K562 (cell line): ENCODE measurements around the gene CHST12. TPM values are rescaled to one million over a fixed set of nuclear protein-coding genes. Genes with fewer than 3 reads are reported as not detected.

Experiments
- ETV5 ChIP-seq: sonication (generic); formaldehyde crosslinking; IDR thresholded peaks from 2 replicates; pipeline ENCODE4 v1.4.0; 2020; ENCODE audit warnings: low read depth, mild to moderate bottlenecking, missing genetic modification reagents
- FOXP1 ChIP-seq: sonication (generic); formaldehyde crosslinking; IDR thresholded peaks from 2 replicates; pipeline ENCODE4 v1.8.0; 2022; ENCODE audit warnings: mild to moderate bottlenecking, missing genetic modification reagents
- GTF2F1 ChIP-seq: IDR thresholded peaks from 2 replicates; pipeline ENCODE4 v1.6.1; 2011; ENCODE audit warnings: low read depth, low read length, improper control_type of control experiment
- MBD2 ChIP-seq: sonication (generic); IDR thresholded peaks from 2 replicates; pipeline ENCODE4 v1.6.1; 2016; ENCODE audit warnings: low read depth, borderline replicate concordance
- MTA3 ChIP-seq: fragments of 450-650 bp; formaldehyde crosslinking; IDR thresholded peaks from 2 replicates; pipeline ENCODE4 v1.6.1; 2017; ENCODE audit warnings: mild to moderate bottlenecking, borderline replicate concordance
- SIN3A ChIP-seq, 2 experiments: fragments of 150-350 bp in 1 of 2; IDR thresholded peaks; 2 replicates each; pipeline ENCODE4 v1.6.1; 2011 to 2016; ENCODE audit warnings: borderline replicate concordance in 2 of 2, low read depth in 2 of 2, low read length in 2 of 2, mild to moderate bottlenecking in 2 of 2, moderate library complexity in 2 of 2; ENCODE audit not compliant: control insufficient read depth in 1 of 2
- TEAD1 ChIP-seq, 2 experiments: fragments of 450-650 bp in 1 of 2; sonication (generic) in 1 of 2; formaldehyde crosslinking; IDR thresholded peaks; 2 replicates each; pipeline versions ENCODE4 v1.4.0 to v1.8.0; 2020 to 2022; ENCODE audit warnings: mild to moderate bottlenecking in 2 of 2, missing genetic modification reagents in 1 of 2
- TOE1 ChIP-seq, 2 experiments: fragments of 450-650 bp in 1 of 2; sonication (generic) in 1 of 2; formaldehyde crosslinking in 1 of 2; IDR thresholded peaks; 2 replicates each; pipeline versions ENCODE4 v1.7.1 to v1.8.0; 2016 to 2022; ENCODE audit warnings: borderline replicate concordance in 2 of 2, mild to moderate bottlenecking in 2 of 2, antibody characterized with exemption in 1 of 2, inconsistent platforms in 1 of 2, low read depth in 1 of 2, missing genetic modification reagents in 1 of 2, moderate library complexity in 1 of 2
- TRIM28 ChIP-seq: fragments of 450-650 bp; IDR thresholded peaks from 2 replicates; pipeline ENCODE4 v1.6.1; 2017
- ZNF76 ChIP-seq: fragments of 250-450 bp; sonication (Bioruptor Pico); IDR thresholded peaks from 2 replicates; pipeline ENCODE4 v1.4.0; 2020; ENCODE audit warnings: mild to moderate bottlenecking, moderate library complexity, borderline replicate concordance
- polyA plus RNA-seq, 8 experiments: library from polyadenylated mRNA; depleted of rRNA in 4 of 8; stranded (reverse) in 5 of 8; unstranded in 3 of 8; fragments of >200 nt; fragmentation: Nextera tagmentation in 2 of 8; fragmentation: Illumina TruSeq in 1 of 8; extraction: Ambion mirVana in 2 of 8; extraction: Trizol in 1 of 8; gene quantifications; 2 replicates each; pipeline versions ENCODE4 v1.2.1 to v1.2.3, GENCODE V29; 2011 to 2014; ENCODE audit warnings: inconsistent platforms in 1 of 8, missing spikeins in 1 of 8
- total RNA-seq, 7 experiments: library from RNA; depleted of rRNA in 6 of 7; stranded (reverse); fragments of >200 nt in 6 of 7; fragmentation: Illumina TruSeq in 2 of 7; extraction: Trizol in 2 of 7; gene quantifications; 2 replicates each; pipeline versions ENCODE4 v1.2.1 to v1.2.3, GENCODE V29; 2011 to 2021; ENCODE audit warnings: low replicate concordance in 1 of 7
- TF ChIP-seq, protein P1 (sequence below): fragments of 250-450 bp; sonication (Bioruptor Pico); IDR thresholded peaks from 2 replicates; pipeline ENCODE4 v1.8.0; 2021; ENCODE audit warnings: borderline replicate concordance, mild to moderate bottlenecking, moderate library complexity; ENCODE audit not compliant: poor library complexity, severe bottlenecking
- TF ChIP-seq, protein P2 (sequence below): fragments of 150-350 bp; conservative IDR thresholded peaks from 2 replicates; pipeline ENCODE4 v1.6.1; 2014; ENCODE audit warnings: low read length
- TF ChIP-seq, protein P3 (sequence below): fragments of 450-650 bp; IDR thresholded peaks from 2 replicates; pipeline ENCODE4 v1.6.1; 2018; ENCODE audit not compliant: partially characterized antibody
- TF ChIP-seq, protein P4 (sequence below): fragments of 450-650 bp; formaldehyde crosslinking; conservative IDR thresholded peaks from 2 replicates; pipeline ENCODE4 v1.4.0; 2022; ENCODE audit warnings: mild to moderate bottlenecking, missing genetic modification characterization

The CHST12 gene
- total and polyA plus RNA-seq, 9 of the 15 experiments (the other 6 are each of a cell fraction or from before 2014, with no cell fraction given) = 0.18 to 19.8 (median 3.6) TPM

DNA sequence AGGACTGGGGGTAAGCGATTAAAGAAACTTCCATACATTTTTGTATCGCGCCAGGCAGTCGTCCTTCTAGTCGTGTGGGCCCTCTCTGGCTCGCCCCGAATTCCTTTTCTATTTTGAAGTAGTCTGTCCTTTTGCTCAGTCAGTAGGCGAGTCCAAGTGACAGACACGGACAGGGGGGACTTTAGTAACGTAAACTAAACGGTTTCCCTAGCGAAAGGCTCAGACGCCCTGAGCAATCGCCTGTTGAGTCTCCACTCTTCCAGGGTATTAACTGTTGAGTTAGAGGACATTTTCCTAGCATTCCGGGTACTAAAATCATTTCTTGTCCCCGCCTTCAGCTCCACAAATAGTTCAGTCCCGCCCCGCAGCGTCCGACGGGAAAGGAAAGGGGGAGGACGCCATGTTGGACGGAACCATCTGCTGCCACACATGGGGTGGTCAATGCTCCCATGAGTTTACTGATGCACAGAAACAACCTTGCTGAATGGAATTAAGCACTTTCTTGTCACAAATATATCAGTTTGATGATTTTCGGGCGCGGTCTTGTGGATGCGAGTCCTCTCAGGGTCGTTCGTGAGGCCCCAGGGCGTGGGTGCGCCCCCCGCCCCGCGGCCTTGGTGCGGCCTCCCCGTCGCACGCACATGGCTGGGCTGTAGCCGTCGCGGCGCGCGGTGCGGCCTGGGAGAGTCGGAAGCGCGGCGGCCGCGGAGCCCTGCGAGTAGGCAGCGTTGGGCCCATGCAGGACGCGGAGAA lies 49.0 kb upstream of the CHST12 start, which contains the start of gene EIF3B (continued):
- TF ChIP-seq, protein P1, sequence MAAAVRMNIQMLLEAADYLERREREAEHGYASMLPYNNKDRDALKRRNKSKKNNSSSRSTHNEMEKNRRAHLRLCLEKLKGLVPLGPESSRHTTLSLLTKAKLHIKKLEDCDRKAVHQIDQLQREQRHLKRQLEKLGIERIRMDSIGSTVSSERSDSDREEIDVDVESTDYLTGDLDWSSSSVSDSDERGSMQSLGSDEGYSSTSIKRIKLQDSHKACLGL = peak; percentile 97
- TF ChIP-seq MBD2 (peak; percentile 89), TOE1 (IDR thresholded peaks at IDR 0.05; ENCODE audit: borderline replicate concordance) (peak; percentile 98), TOE1 (CRISPR knock-in tag; IDR thresholded peaks at IDR 0.05; ENCODE audit: borderline replicate concordance, low read depth) (no peak), ETV5 (CRISPR knock-in tag) (peak; percentile 47; the same call in 1 of the 2 replicates), TRIM28 (peak; percentile 34; the same call in 1 of the 2 replicates), ZNF76 (CRISPR knock-in tag) (peak; percentile 84; the same call in 1 of the 2 replicates), MTA3 (peak; percentile 68; the same call in 1 of the 2 replicates), TEAD1 (CRISPR knock-in tag; IDR thresholded peaks at IDR 0.05) (peak in 1 of 2 experiments; percentile 2; a peak in 2 of 4 replicates), SIN3A (IDR thresholded peaks at IDR 0.05; ENCODE audit: borderline replicate concordance in 2 of 2, control insufficient read depth in 1 of 2, low read depth in 2 of 2, low read length in 2 of 2) (peak; percentile 32 to 93; a peak in 2 of 4 replicates), GTF2F1 (peak; percentile 72; the same call in 1 of the 2 replicates), FOXP1 (CRISPR knock-in tag) (peak; percentile 73)
- TF ChIP-seq, protein P2, sequence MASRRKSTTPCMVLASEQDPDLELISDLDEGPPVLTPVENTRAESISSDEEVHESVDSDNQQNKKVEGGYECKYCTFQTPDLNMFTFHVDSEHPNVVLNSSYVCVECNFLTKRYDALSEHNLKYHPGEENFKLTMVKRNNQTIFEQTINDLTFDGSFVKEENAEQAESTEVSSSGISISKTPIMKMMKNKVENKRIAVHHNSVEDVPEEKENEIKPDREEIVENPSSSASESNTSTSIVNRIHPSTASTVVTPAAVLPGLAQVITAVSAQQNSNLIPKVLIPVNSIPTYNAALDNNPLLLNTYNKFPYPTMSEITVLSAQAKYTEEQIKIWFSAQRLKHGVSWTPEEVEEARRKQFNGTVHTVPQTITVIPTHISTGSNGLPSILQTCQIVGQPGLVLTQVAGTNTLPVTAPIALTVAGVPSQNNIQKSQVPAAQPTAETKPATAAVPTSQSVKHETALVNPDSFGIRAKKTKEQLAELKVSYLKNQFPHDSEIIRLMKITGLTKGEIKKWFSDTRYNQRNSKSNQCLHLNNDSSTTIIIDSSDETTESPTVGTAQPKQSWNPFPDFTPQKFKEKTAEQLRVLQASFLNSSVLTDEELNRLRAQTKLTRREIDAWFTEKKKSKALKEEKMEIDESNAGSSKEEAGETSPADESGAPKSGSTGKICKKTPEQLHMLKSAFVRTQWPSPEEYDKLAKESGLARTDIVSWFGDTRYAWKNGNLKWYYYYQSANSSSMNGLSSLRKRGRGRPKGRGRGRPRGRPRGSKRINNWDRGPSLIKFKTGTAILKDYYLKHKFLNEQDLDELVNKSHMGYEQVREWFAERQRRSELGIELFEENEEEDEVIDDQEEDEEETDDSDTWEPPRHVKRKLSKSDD = 0 out of 2 replicates have a peak, but pooled peaks have one; percentile 33
- TF ChIP-seq, protein P3, sequence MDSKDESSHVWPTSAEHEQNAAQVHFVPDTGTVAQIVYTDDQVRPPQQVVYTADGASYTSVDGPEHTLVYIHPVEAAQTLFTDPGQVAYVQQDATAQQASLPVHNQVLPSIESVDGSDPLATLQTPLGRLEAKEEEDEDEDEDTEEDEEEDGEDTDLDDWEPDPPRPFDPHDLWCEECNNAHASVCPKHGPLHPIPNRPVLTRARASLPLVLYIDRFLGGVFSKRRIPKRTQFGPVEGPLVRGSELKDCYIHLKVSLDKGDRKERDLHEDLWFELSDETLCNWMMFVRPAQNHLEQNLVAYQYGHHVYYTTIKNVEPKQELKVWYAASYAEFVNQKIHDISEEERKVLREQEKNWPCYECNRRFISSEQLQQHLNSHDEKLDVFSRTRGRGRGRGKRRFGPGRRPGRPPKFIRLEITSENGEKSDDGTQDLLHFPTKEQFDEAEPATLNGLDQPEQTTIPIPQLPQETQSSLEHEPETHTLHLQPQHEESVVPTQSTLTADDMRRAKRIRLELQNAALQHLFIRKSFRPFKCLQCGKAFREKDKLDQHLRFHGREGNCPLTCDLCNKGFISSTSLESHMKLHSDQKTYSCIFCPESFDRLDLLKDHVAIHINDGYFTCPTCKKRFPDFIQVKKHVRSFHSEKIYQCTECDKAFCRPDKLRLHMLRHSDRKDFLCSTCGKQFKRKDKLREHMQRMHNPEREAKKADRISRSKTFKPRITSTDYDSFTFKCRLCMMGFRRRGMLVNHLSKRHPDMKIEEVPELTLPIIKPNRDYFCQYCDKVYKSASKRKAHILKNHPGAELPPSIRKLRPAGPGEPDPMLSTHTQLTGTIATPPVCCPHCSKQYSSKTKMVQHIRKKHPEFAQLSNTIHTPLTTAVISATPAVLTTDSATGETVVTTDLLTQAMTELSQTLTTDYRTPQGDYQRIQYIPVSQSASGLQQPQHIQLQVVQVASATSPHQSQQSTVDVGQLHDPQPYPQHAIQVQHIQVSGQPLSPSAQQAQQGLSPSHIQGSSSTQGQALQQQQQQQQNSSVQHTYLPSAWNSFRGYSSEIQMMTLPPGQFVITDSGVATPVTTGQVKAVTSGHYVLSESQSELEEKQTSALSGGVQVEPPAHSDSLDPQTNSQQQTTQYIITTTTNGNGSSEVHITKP = peak; percentile 100
- TF ChIP-seq, protein P4, sequence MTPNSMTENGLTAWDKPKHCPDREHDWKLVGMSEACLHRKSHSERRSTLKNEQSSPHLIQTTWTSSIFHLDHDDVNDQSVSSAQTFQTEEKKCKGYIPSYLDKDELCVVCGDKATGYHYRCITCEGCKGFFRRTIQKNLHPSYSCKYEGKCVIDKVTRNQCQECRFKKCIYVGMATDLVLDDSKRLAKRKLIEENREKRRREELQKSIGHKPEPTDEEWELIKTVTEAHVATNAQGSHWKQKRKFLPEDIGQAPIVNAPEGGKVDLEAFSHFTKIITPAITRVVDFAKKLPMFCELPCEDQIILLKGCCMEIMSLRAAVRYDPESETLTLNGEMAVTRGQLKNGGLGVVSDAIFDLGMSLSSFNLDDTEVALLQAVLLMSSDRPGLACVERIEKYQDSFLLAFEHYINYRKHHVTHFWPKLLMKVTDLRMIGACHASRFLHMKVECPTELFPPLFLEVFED (CRISPR knock-in tag) = 0 out of 2 replicates have a peak, but pooled peaks have one; percentile 70
